Neural cell (in vitro differentiated cells): ENCODE measurements around the gene CRYBA1. TPM values are rescaled to one million over a fixed set of nuclear protein-coding genes. Genes with fewer than 3 reads are reported as not detected.

ENCODE experiments used
- H2AFZ ChIP-seq: fragments of 200-600, 300-800 bp; sonication (generic), shearing (Covaris generic); 2 replicates; pipeline ENCODE4 v1.6.0; 2014; ENCODE audit warnings: low read depth, mild to moderate bottlenecking, antibody characterized with exemption, low read length, moderate library complexity
- H3F3A ChIP-seq: fragments of 200-600 bp; shearing (Covaris generic); 2 replicates; pipeline ENCODE4 v1.6.1; 2016; ENCODE audit warnings: mild to moderate bottlenecking, moderate library complexity, mixed read lengths, antibody characterized with exemption, low read length; ENCODE audit not compliant: insufficient read depth, poor library complexity, severe bottlenecking
- H3K27ac ChIP-seq: fragments of 200-600, 300-800 bp; sonication (generic), shearing (Covaris generic); 2 replicates; pipeline ENCODE4 v1.5.1; 2014; ENCODE audit warnings: mild to moderate bottlenecking, low read length, moderate library complexity
- H3K27me3 ChIP-seq: fragments of 300-800, 200-600 bp; sonication (generic), shearing (Covaris generic); 2 replicates; pipeline ENCODE4 v1.6.0; 2014; ENCODE audit warnings: mild to moderate bottlenecking, low read depth, low read length, moderate library complexity; ENCODE audit not compliant: insufficient read depth
- H3K36me3 ChIP-seq: fragments of 300-800, 200-600 bp; sonication (generic), shearing (Covaris generic); 2 replicates; pipeline ENCODE4 v1.5.1; 2014; ENCODE audit warnings: mild to moderate bottlenecking, antibody characterized with exemption, low read length, moderate library complexity; ENCODE audit not compliant: insufficient read depth
- H3K4me2 ChIP-seq: fragments of 300-800, 200-600 bp; sonication (generic), shearing (Covaris generic); 2 replicates; pipeline ENCODE4 v1.6.0; 2014; ENCODE audit warnings: mild to moderate bottlenecking, low read length
- H3K4me3 ChIP-seq: fragments of 300-800, 200-600 bp; sonication (generic), shearing (Covaris generic); 2 replicates; pipeline ENCODE4 v1.5.1; 2014; ENCODE audit warnings: mild to moderate bottlenecking, low read length, moderate library complexity
- H3K79me2 ChIP-seq: fragments of 200-600 bp; shearing (Covaris generic); replicated peaks from 2 replicates; pipeline ENCODE4 v1.6.0; 2014; ENCODE audit warnings: mild to moderate bottlenecking, low read length, moderate library complexity; ENCODE audit not compliant: insufficient read depth
- H3K9ac ChIP-seq: fragments of 300-800, 200-600 bp; sonication (generic), shearing (Covaris generic); 2 replicates; pipeline ENCODE4 v1.6.1; 2016; ENCODE audit warnings: mild to moderate bottlenecking, low read length, mixed read lengths
- H3K9me2 ChIP-seq: fragments of 200-600 bp; shearing (Covaris generic); 2 replicates; pipeline ENCODE4 v1.6.1; 2016; ENCODE audit warnings: mild to moderate bottlenecking, low read length, mixed read lengths; ENCODE audit not compliant: insufficient read depth
- H3K9me3 ChIP-seq: fragments of 200-600, 300-800 bp; sonication (generic), shearing (Covaris generic); 2 replicates; pipeline ENCODE4 v1.6.1; 2016; ENCODE audit warnings: mild to moderate bottlenecking, mixed run types, low read length, moderate library complexity, mixed read lengths
- H4K20me1 ChIP-seq: fragments of 200-600 bp; shearing (Covaris generic); 2 replicates; pipeline ENCODE4 v1.6.1; 2016; ENCODE audit warnings: mild to moderate bottlenecking, mixed run types; ENCODE audit not compliant: insufficient read depth
- CTCF ChIP-seq: fragments of 450-650 bp; IDR thresholded peaks from 2 replicates; pipeline ENCODE4 v1.5.1; 2014; ENCODE audit warnings: antibody characterized with exemption, mild to moderate bottlenecking, moderate library complexity; ENCODE audit not compliant: poor library complexity, severe bottlenecking
- EP300 ChIP-seq: fragments of 450-650 bp; conservative IDR thresholded peaks from 2 replicates; pipeline ENCODE4 v1.6.1; 2014; ENCODE audit warnings: antibody characterized with exemption, mild to moderate bottlenecking, moderate library complexity; ENCODE audit not compliant: poor library complexity, severe bottlenecking
- EZH2 ChIP-seq: fragments of 200-600, 300-800 bp; shearing (Covaris generic), sonication (generic); IDR thresholded peaks from 2 replicates; pipeline ENCODE4 v1.6.1; 2014; ENCODE audit warnings: antibody characterized with exemption, low read length, borderline replicate concordance, mild to moderate bottlenecking; ENCODE audit not compliant: insufficient read depth, poor library complexity, severe bottlenecking
- MXI1 ChIP-seq: fragments of 450-650 bp; conservative IDR thresholded peaks from 2 replicates; pipeline ENCODE4 v1.6.1; 2014; ENCODE audit warnings: antibody characterized with exemption, mild to moderate bottlenecking; ENCODE audit not compliant: poor library complexity, severe bottlenecking
- POLR2AphosphoS5 ChIP-seq: IDR thresholded peaks from 2 replicates; pipeline ENCODE4 v1.6.1; 2012
- RAD21 ChIP-seq: fragments of 450-650 bp; conservative IDR thresholded peaks from 2 replicates; pipeline ENCODE4 v1.6.1; 2014; ENCODE audit warnings: antibody characterized with exemption, mild to moderate bottlenecking, moderate library complexity
- REST ChIP-seq: IDR thresholded peaks from 2 replicates; pipeline ENCODE4 v1.6.1; 2012; ENCODE audit warnings: borderline replicate concordance
- SMC3 ChIP-seq: fragments of 450-650 bp; conservative IDR thresholded peaks from 2 replicates; pipeline ENCODE4 v1.6.1; 2014; ENCODE audit warnings: antibody characterized with exemption, mild to moderate bottlenecking, moderate library complexity; ENCODE audit not compliant: poor library complexity
- TAF1 ChIP-seq: IDR thresholded peaks from 2 replicates; pipeline ENCODE4 v1.6.1; 2012; ENCODE audit warnings: low read depth
- polyA plus RNA-seq: library from polyadenylated mRNA; depleted of rRNA; stranded (reverse); fragments of >200 nt; gene quantifications from 2 replicates; pipeline ENCODE4 v1.2.3, GENCODE V29; 2014

CRYBA1 gene
- polyA plus RNA-seq, 1 donor from 2014 or later = not detected

DNA sequence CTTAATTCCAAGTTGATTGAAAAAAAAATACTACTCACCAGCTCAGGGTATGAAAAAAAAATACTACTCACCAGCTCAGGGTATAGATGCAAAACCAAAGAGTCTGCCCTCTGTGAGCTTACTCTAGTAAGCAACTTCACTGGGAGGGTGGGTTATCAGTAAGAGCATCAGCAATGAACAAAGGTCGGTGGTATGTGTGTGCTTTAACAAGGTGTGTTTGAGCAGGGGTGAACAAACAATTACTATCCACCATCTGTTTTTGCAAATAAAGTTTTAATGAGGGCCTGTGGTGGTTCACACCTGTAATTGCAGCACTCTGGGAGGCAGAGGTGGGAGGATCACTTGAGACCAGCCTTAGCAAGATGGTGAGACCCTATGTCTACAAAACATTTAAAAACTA is 27.3 kb downstream of the CRYBA1 start:
- Histone ChIP-seq H3K9ac (no peak overlapping the region), H3K79me2 (peaks cover 60% of the 10 kb centered on the region), H3K4me2 (no peak overlapping the region), H3K9me2 (no peaks in the 10 kb centered on the region), H3F3A (no peaks in the 10 kb centered on the region), H3K4me3 (no peak overlapping the region), H3K27me3 (no peaks in the 10 kb centered on the region), H3K27ac (no peak overlapping the region), H4K20me1 (no peaks in the 10 kb centered on the region), H3K36me3 (no peaks in the 10 kb centered on the region), H3K9me3 (no peaks in the 10 kb centered on the region), H2AFZ (no peak overlapping the region)
- TF ChIP-seq TAF1 (no peak), RAD21 (no peak), EP300 (no peak), POLR2AphosphoS5 (no peak), REST (no peak), SMC3 (no peak), MXI1 (no peak), CTCF (no peak), EZH2 (no peak)

DNA sequence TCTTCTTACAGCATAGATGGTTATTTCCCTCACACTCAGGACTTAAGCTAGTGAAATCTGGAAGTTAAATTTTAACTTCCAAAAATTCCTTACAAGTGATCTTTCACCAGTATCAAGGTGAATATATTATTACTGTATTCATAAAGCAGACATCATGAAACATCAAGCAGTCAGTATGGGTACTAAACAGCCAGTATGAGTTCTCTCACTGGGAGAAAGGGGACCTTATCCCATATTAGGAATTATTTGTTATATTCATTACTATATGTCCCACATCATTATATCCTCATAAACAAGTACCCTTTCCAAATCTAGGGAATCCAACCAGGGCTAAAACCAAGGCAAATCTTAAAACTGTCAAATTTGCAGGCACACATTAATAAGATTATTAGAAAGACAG is 32.0 kb downstream of the CRYBA1 start:
- H3K9me3 ChIP-seq = peaks cover 3% of the 10 kb centered on the region
- no peak overlapping the region for H3K4me2 ChIP-seq
- no peaks in the 10 kb centered on the region for H3K27me3 ChIP-seq
- H3K9ac ChIP-seq = no peak overlapping the region
- no peak overlapping the region for H3K4me3 ChIP-seq
- TF ChIP-seq POLR2AphosphoS5 = no peak
- no peak for TF ChIP-seq EZH2
- TF ChIP-seq SMC3 = no peak
- TF ChIP-seq MXI1 = no peak
- no peak for TF ChIP-seq RAD21
- TF ChIP-seq CTCF = no peak
- no peak for TF ChIP-seq REST
- TF ChIP-seq EP300 = no peak
- TF ChIP-seq TAF1 = no peak
- no peak overlapping the region for H3K27ac ChIP-seq
- H3K36me3 ChIP-seq = peaks cover 6% of the 10 kb centered on the region
- H3K9me2 ChIP-seq = no peaks in the 10 kb centered on the region
- peaks cover 92% of the 10 kb centered on the region for H3K79me2 ChIP-seq
- no peak overlapping the region for H2AFZ ChIP-seq
- no peaks in the 10 kb centered on the region for H4K20me1 ChIP-seq
- no peaks in the 10 kb centered on the region for H3F3A ChIP-seq
